ENCODE measurements around the gene PSMC1. TPM values are rescaled to one million over a fixed set of nuclear protein-coding genes. Genes with fewer than 3 reads are reported as not detected.
A peak's percentile ranks its signal among the peaks of the same experiment; 100 is the strongest.

Gene PSMC1
- total and polyA plus RNA-seq, 10 of the 15 experiments (the other 5 are each of a cell fraction or from before 2014, with no cell fraction given): 97.4 to 286 (median 209) TPM

DNA sequence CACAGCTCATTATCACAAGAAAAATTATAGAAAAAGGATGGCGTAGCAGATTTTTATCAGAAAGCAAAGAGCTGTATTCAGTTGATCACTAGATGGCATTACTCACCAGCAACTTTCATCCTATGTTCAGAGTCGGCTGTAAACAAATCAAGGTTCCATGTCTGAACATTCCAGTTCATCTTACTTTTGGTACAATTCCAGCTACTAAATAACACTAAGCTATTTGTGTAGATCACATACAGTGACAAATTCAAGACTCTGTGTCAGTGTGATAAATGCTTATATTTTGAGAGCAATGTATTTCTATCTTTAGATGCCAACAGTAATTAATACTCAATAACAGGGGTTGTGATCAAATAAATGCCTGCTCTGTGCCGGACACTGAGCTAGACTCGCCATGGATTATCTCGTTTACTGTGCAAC, 45.3 kb downstream of the PSMC1 start:
- intact Hi-C loops (cut with micrococcal nuclease; ENCODE audit: unreplicated experiment): loop anchor here (5.0 to 10.0 kb wide), 2 partner anchors 396 to 453 kb away; no protein-coding TSS in a partner anchor
- CTCF ChIA-PET: interaction anchor here (0.6 to 1.9 kb wide), 9 partner anchors 13 to 872 kb away, joined by 3 to 21 read pairs (median 4); no protein-coding TSS in a partner anchor
- peak; percentile 55; the same call in 2 of the 3 replicates for ATAC-seq
- WGBS (ENCODE audit: insufficient coverage, insufficient replicate concordance, low lambda C conversion rate, missing lambda C conversion rate): 91% methylated on average over 5 of the region's 5 CpGs
- no peaks in the 10 kb centered on the region for H3K9me3 ChIP-seq (replicated peaks; ENCODE audit: control insufficient read depth, insufficient read depth, low read length)
- no peak overlapping the region for H3K27ac ChIP-seq (ENCODE audit: control insufficient read depth, insufficient read depth)
- no peak overlapping the region for H3K4me3 ChIP-seq
- no peak overlapping the region for H2AFZ ChIP-seq (ENCODE audit: control insufficient read depth, low read depth, low read length)
- H3K36me3 ChIP-seq (ENCODE audit: control insufficient read depth in 2 of 2, insufficient read depth in 2 of 2, low read length in 1 of 2): peaks cover 3 to 15% of the 10 kb centered on the region in 2 experiments
- TF ChIP-seq CREB1 (IDR thresholded peaks at IDR 0.05; ENCODE audit: low read depth): no peak
- peak; percentile 12 to 47 (median 26); a peak in 3 of 6 replicates for TF ChIP-seq CTCF (IDR thresholded peaks at IDR 0.05 in 2 of 3, conservative IDR thresholded peaks at IDR 0.05 in 1 of 3; ENCODE audit: control insufficient read depth in 2 of 3, extremely low read depth in 1 of 3, insufficient read depth in 1 of 3, low read depth in 3 of 3, low read length in 3 of 3)
- peak; percentile 65 for TF ChIP-seq RAD21 (IDR thresholded peaks at IDR 0.05; ENCODE audit: insufficient read depth, low read depth, low read length)
- no peak overlapping the region for H3K4me2 ChIP-seq (ENCODE audit: control insufficient read depth, insufficient read depth)
- no peaks in the 10 kb centered on the region for H3K4me1 ChIP-seq (ENCODE audit: control insufficient read depth, insufficient read depth, low read length)
- H3K27me3 ChIP-seq (replicated peaks in 1 of 2; ENCODE audit: control insufficient read depth in 2 of 2, insufficient read depth in 2 of 2, low read length in 1 of 2): no peaks in the 10 kb centered on the region
- no peak overlapping the region for H3K9ac ChIP-seq (ENCODE audit: control insufficient read depth, insufficient read depth, low read length)
- DNase-seq (ENCODE audit: low read depth, low spot score): no peak
- no peaks in the 10 kb centered on the region for H3K79me2 ChIP-seq (ENCODE audit: control insufficient read depth, insufficient read depth, low read length)
- no peaks in the 10 kb centered on the region for H4K20me1 ChIP-seq (ENCODE audit: control insufficient read depth, insufficient read depth)
- SMC1A ChIA-PET (ENCODE audit: uncharacterized antibody, unreplicated experiment): interaction anchor here (0.7 to 1.9 kb wide), 4 partner anchors 13 to 457 kb away, joined by 3 to 5 read pairs (median 4); no protein-coding TSS in a partner anchor
- FAIRE-seq: no peak
- POLR2A ChIA-PET: interaction anchor here (0.6 kb wide), 1 partner anchor 81 kb away, joined by 3 read pairs; no protein-coding TSS in a partner anchor
- in situ Hi-C loops (cut with MboI): loop anchor here (5.0 to 10.0 kb wide), 2 partner anchors 393 to 456 kb away; no protein-coding TSS in a partner anchor
- RAD21 ChIA-PET (ENCODE audit: unreplicated experiment): interaction anchor here (0.8 to 1.1 kb wide), 2 partner anchors 395 to 429 kb away, joined by 3 to 6 read pairs; no protein-coding TSS in a partner anchor
- BruUV-seq (replicated peaks): no TSS peak
